ENCODE data around the gene PALLD. TPM values are rescaled to one million over a fixed set of nuclear protein-coding genes. Genes with fewer than 3 reads are reported as not detected.

The PALLD gene
- total and polyA plus RNA-seq, 2 of the 8 experiments (the other 6 are each of a cell fraction or from before 2014, with no cell fraction given) = 10.5 to 25.0 TPM

DNA sequence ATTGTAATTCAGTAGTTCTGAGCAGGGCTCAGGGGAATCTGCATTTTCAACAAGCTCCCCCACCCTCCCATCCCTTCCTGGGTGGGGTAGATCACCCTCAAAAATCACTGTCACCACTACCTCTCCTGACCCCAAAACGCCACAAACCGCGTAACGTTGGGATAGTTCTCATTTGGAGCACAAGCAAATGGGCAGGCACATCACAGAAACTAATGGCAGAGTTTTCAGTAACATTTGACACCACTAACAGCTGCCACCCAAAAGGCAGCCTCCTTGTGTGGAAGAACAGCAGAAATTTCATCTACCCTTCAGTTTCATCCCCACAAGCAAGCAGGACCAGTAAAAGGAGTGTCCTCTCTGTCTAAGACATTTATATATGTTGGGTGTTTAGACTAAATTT is 132.7 kb downstream of the PALLD start:
- H2AK5ac ChIP-seq (ENCODE audit: low read depth, low read length) = no peak overlapping the region
- H2BK20ac ChIP-seq (ENCODE audit: low read length) = no peak overlapping the region
- no peak overlapping the region for H3K4me3 ChIP-seq (ENCODE audit: extremely low read depth in 1 of 4, insufficient read depth in 2 of 4, low read depth in 3 of 4, low read length in 4 of 4)
- peaks cover 0 to 1% (median 0%) of the 10 kb centered on the region in 4 experiments; a peak in 3 of 7 replicates for H3K27me3 ChIP-seq (replicated peaks in 1 of 4; ENCODE audit: control insufficient read depth in 3 of 4, extremely low read depth in 1 of 4, insufficient read depth in 3 of 4, low read length in 3 of 4)
- peaks cover 2% of the 10 kb centered on the region for H3K23me2 ChIP-seq (ENCODE audit: low read depth, low read length)
- H3K36me3 ChIP-seq (ENCODE audit: control insufficient read depth in 2 of 4, insufficient read depth in 4 of 4, low read length in 3 of 4) = no peaks in the 10 kb centered on the region
- H4K8ac ChIP-seq (ENCODE audit: extremely low read depth, insufficient read depth, low read length) = no peak overlapping the region
- no peak overlapping the region for H3K4ac ChIP-seq (replicated peaks; ENCODE audit: insufficient read length, low read depth, low read length)
- H3K9me3 ChIP-seq (ENCODE audit: insufficient read depth in 2 of 2, low read depth in 1 of 2, low read length in 1 of 2) = no peaks in the 10 kb centered on the region
- FAIRE-seq (no peak), DNase-seq (ENCODE audit: low read depth in 1 of 2, low spot score in 2 of 2) (no peak)
- H3K18ac ChIP-seq (ENCODE audit: extremely low read depth, low read length) = no peak overlapping the region
- H3K79me1 ChIP-seq (ENCODE audit: low read depth, low read length) = no peaks in the 10 kb centered on the region
- no peak overlapping the region for H2BK120ac ChIP-seq (replicated peaks; ENCODE audit: low read depth, low read length)
- peaks cover 6 to 22% (median 18%) of the 10 kb centered on the region in 4 experiments; a peak in 6 of 7 replicates for H3K4me1 ChIP-seq (replicated peaks in 1 of 4; ENCODE audit: control insufficient read depth in 3 of 4, insufficient read depth in 4 of 4, low read length in 3 of 4)
- H3K23ac ChIP-seq (ENCODE audit: insufficient read length) = no peak overlapping the region
- no peak overlapping the region for H3K4me2 ChIP-seq (ENCODE audit: insufficient read depth in 1 of 2, low read depth in 2 of 2, low read length in 2 of 2)
- 76% methylated on average over 4 of the region's 4 CpGs; no CpG with 5 or more reads in 1 of the 2 experiments for WGBS, 2 experiments (ENCODE audit: extremely low coverage in 1 of 2, insufficient coverage in 1 of 2, insufficient read length in 1 of 2, insufficient replicate concordance in 2 of 2, low coverage in 1 of 2, low lambda C conversion rate in 2 of 2, missing lambda C conversion rate in 1 of 2)
- no peaks in the 10 kb centered on the region for H3K79me2 ChIP-seq (ENCODE audit: control insufficient read depth in 1 of 2, insufficient read depth in 2 of 2, low read length in 2 of 2)
- H2BK5ac ChIP-seq (ENCODE audit: low read depth, low read length) = no peak overlapping the region
- no peak overlapping the region for H4K5ac ChIP-seq (ENCODE audit: insufficient read length, low read depth, low read length)
- H4K91ac ChIP-seq (replicated peaks; ENCODE audit: insufficient read length, low read length) = no peak overlapping the region
- H3K27ac ChIP-seq (ENCODE audit: low read depth, low read length) = no peak overlapping the region
- H2BK12ac ChIP-seq (ENCODE audit: low read depth, low read length) = no peak overlapping the region
- H2AFZ ChIP-seq (ENCODE audit: low read length) = no peak overlapping the region
- no peak overlapping the region for H2BK15ac ChIP-seq (ENCODE audit: low read length)
- H3K14ac ChIP-seq (ENCODE audit: insufficient read length) = no peak overlapping the region
- ChIA-PET POLR2A (ENCODE audit: partially characterized antibody) (no interaction called here), CTCF (ENCODE audit: partially characterized antibody) (interaction anchor here (0.7 to 1.1 kb wide), 3 partner anchors 21 to 417 kb away, joined by 3 read pairs; no protein-coding TSS in a partner anchor)
- no peak overlapping the region for H3K9ac ChIP-seq (replicated peaks in 1 of 4; ENCODE audit: extremely low read depth in 1 of 4, low read depth in 3 of 4, low read length in 3 of 4)
- H4K20me1 ChIP-seq (replicated peaks in 1 of 2; ENCODE audit: control insufficient read depth in 1 of 2, insufficient read depth in 2 of 2, low read length in 2 of 2) = no peaks in the 10 kb centered on the region
- H3K56ac ChIP-seq (replicated peaks; ENCODE audit: insufficient read length, low read depth, low read length) = no peak overlapping the region
- no peak for TF ChIP-seq EZH2 (IDR thresholded peaks at IDR 0.05; ENCODE audit: low read depth, low read length, severe bottlenecking)
- no peak for TF ChIP-seq YY1 (IDR thresholded peaks at IDR 0.05; ENCODE audit: low read depth, low read length)
- TF ChIP-seq TBP (IDR thresholded peaks at IDR 0.05; ENCODE audit: low read depth, low read length) = no peak
- no peak for TF ChIP-seq CREB1 (IDR thresholded peaks at IDR 0.05)
- TF ChIP-seq KDM5A (IDR thresholded peaks at IDR 0.05; ENCODE audit: low read length) = no peak
- no peak for TF ChIP-seq SIN3A (conservative IDR thresholded peaks at IDR 0.05 in 1 of 2, IDR thresholded peaks at IDR 0.05 in 1 of 2; ENCODE audit: low read depth in 1 of 2, low read length in 2 of 2)
- no peak for TF ChIP-seq ASH2L (IDR thresholded peaks at IDR 0.05; ENCODE audit: low read length)

All from H1 (cell line).